Large intestine (tissue), 3 donors: ENCODE data around the gene PTPN14. TPM values are rescaled to one million over a fixed set of nuclear protein-coding genes. Genes with fewer than 3 reads are reported as not detected.
"Not testable (repeated sequence)": the region's sequence is repeated elsewhere in the genome, so short reads cannot be mapped to it uniquely, and the experiment has no call there.

Experiments
- DNase-seq, 2 donors: peaks; one replicate each; pipeline versions ENCODE4 v3.0.0 to v3.0.0-alpha.2; 2013
- H3K27ac ChIP-seq: one replicate; pipeline ENCODE4 v1.5.1; 2013; ENCODE audit warnings: low read length
- H3K27me3 ChIP-seq: 2 replicates; pipeline ENCODE4 v1.6.1; 2013; ENCODE audit warnings: low read length; ENCODE audit not compliant: control insufficient read depth, insufficient read depth
- H3K36me3 ChIP-seq: 2 replicates; pipeline ENCODE4 v1.6.1; 2013; ENCODE audit warnings: low read length; ENCODE audit not compliant: control insufficient read depth, insufficient read depth
- H3K4me1 ChIP-seq: one replicate; pipeline ENCODE4 v1.6.1; 2013; ENCODE audit warnings: low read length; ENCODE audit not compliant: control insufficient read depth, insufficient read depth
- H3K4me3 ChIP-seq: one replicate; pipeline ENCODE4 v1.5.1; 2013; ENCODE audit warnings: low read length
- H3K9me3 ChIP-seq: one replicate; pipeline ENCODE4 v1.6.1; 2013; ENCODE audit warnings: mild to moderate bottlenecking, low read depth, low read length, moderate library complexity; ENCODE audit not compliant: control insufficient read depth
- WGBS: methylation state at CpG from one replicate; pipeline ENCODE4 v1.1.5; 2013; ENCODE audit warnings: low lambda C conversion rate; ENCODE audit not compliant: insufficient coverage; 5-methylcytosine and 5-hydroxymethylcytosine counted together
- polyA plus RNA-seq: library from polyadenylated mRNA; unstranded; fragments of 120-200 nt; gene quantifications from one replicate; pipeline ENCODE4 v1.2.1, GENCODE V29; 2013

Gene PTPN14
- polyA plus RNA-seq, 1 donor: 10.2 TPM

DNA sequence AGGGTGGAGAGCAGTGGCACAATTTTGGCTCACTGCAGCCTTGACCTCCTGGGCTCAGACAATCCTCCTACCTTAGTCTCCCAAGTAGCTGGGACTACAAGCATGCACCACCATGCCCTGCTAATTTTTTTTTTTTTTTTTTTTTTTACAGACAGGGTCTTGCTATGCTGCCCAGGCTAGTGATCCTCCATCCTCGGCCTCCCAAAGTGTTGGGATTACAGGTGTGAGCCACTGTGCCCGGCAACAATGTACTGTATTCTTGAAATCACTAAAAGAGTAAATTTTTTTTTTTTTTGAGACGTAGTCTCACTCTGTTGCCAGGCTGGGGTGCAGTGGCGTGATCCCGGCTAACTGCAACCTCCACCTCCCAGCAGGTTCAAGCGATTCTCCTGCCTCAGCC is 152.9 kb downstream of the PTPN14 start:
- Histone ChIP-seq H3K27me3 (no peaks in the 10 kb centered on the region), H3K4me1 (no peaks in the 10 kb centered on the region), H3K36me3 (peaks cover 34% of the 10 kb centered on the region), H3K9me3 (no peaks in the 10 kb centered on the region), H3K27ac (no peak overlapping the region), H3K4me3 (no peak overlapping the region)
- WGBS: no CpG with 5 or more reads among the region's 6 CpGs
- DNase-seq: no peak

- Histone ChIP-seq H3K36me3 (peaks cover 40% of the 10 kb centered on the region), H3K4me3 (no peak overlapping the region), H3K9me3 (no peaks in the 10 kb centered on the region), H3K27me3 (no peaks in the 10 kb centered on the region), H3K27ac (no peak overlapping the region), H3K4me1 (no peaks in the 10 kb centered on the region)
- no CpG with 5 or more reads among the region's 2 CpGs for WGBS
- DNase-seq: peak in 1 of 2 donors; percentile 41
Observed at GRCh38 chr1:214397497-214397896, 153.9 kb downstream of the PTPN14 start.

DNA sequence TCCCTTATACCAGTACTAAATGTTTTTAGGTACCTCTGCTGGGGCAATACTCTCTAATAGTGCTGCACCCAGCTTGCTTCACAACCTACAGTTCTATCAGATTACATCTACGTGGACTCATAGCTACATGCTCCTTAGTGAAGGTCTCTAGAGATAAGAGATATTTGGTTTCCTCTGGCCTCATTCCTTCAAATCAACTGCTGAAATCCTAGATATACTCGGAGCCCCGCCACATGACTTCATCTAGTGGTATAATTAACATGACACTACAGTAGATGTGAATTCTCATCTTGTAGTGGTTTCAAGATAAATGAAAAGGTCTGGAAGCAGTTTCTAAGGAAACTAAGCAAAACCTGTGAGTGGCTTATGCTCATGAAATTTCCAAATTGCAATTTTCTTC is 155.1 kb downstream of the PTPN14 start:
- no peak overlapping the region for H3K4me3 ChIP-seq
- H3K27me3 ChIP-seq: no peaks in the 10 kb centered on the region
- H3K36me3 ChIP-seq: peaks cover 37% of the 10 kb centered on the region
- H3K9me3 ChIP-seq: no peaks in the 10 kb centered on the region
- H3K27ac ChIP-seq: no peak overlapping the region
- DNase-seq: no peak
- no CpG with 5 or more reads among the region's 3 CpGs for WGBS
- H3K4me1 ChIP-seq: no peaks in the 10 kb centered on the region

DNA sequence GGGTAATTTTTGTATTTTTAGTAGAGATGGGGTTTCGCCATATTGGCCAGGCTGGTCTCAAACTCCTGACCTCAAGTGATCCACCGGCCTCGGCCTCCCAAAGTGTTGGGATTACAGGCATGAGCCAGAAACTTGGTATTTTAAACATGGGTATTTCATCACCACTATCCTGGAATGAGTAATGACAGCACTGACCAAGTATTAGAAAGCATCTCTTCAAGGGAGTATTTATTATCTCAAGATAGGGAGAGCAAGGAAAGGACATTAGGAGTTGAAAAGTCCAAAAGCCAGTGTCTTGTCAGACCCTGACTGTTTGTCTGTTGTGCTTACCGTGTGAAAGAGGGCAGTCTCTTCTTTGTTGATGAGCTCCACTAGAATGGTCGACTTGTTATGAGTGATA is 156.8 kb downstream of the PTPN14 start:
- not testable (repeated sequence) for H3K27ac ChIP-seq

DNA sequence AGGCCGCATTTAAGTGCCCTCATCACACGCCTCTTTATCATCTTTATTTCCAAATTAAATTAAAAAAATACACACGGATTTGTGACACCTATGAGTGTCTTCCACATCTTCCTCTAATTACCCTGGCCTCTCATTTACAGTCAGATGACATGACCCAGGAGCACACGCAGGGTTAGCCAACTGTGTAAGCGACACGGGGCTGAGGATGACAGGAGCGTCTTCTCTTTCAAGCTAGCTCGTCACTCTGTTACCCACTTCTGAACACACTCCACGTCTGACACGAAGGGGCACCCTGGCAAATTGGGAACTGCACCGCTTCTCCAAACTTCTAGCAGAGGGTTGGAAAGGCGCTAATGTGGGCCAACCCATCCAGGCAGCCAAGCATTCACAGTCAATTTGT is 158.3 kb downstream of the PTPN14 start:
- WGBS: 92% methylated on average over 2 of the region's 12 CpGs
- no peak for DNase-seq
- Histone ChIP-seq H3K27me3 (no peaks in the 10 kb centered on the region), H3K4me1 (no peaks in the 10 kb centered on the region), H3K27ac (no peak overlapping the region), H3K9me3 (no peaks in the 10 kb centered on the region), H3K4me3 (no peak overlapping the region), H3K36me3 (peaks cover 28% of the 10 kb centered on the region)

More for the DNA sequence above, 156.8 kb downstream of the PTPN14 start:
- not testable (repeated sequence) for H3K9me3 ChIP-seq, H3K4me1 ChIP-seq, H3K27me3 ChIP-seq, DNase-seq, H3K4me3 ChIP-seq
- no CpG with 5 or more reads among the region's 5 CpGs for WGBS
- H3K36me3 ChIP-seq: peaks cover 31% of the 10 kb centered on the region

DNA sequence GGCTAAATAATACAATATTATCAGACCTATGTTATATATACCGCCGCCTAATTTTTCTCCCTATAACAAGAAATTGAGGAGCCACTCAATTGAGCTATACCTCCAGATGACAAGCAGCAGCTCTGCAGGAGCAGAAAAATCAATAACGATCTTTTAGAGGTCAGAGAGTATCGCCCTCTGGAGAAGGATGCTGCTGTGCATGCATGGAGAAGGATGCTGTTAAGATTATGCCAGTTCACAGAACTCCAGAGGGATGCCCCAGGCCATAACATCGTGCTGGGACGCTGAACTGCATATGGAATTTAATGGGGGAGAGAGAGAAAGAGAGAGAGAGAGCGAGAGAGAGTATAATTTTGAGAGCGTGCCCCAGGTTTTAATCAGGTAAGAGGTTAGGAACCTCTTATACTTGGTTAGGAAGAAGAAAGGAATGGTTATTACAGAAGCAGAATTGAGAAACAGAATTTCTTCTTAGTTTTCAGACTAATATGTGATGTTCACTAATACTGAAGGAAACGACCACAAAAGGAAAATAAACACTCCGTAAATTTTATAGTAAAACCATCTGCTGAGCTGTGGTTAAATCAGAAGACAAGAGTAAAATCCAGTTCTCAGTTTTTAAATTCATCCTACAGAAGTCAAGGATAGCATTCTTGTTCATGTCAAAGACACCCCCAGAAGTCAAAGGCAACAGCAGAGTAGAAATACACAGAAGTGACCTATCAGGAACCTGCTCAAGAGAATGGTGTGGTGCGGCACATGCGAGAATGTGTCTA is 159.3 kb downstream of the PTPN14 start:
- WGBS: 93% methylated on average over 4 of the region's 12 CpGs
- DNase-seq: no peak
- no peak overlapping the region for H3K27ac ChIP-seq
- H3K9me3 ChIP-seq: no peaks in the 10 kb centered on the region
- no peaks in the 10 kb centered on the region for H3K27me3 ChIP-seq
- no peak overlapping the region for H3K4me3 ChIP-seq
- no peaks in the 10 kb centered on the region for H3K4me1 ChIP-seq
- peaks cover 28% of the 10 kb centered on the region for H3K36me3 ChIP-seq

DNA sequence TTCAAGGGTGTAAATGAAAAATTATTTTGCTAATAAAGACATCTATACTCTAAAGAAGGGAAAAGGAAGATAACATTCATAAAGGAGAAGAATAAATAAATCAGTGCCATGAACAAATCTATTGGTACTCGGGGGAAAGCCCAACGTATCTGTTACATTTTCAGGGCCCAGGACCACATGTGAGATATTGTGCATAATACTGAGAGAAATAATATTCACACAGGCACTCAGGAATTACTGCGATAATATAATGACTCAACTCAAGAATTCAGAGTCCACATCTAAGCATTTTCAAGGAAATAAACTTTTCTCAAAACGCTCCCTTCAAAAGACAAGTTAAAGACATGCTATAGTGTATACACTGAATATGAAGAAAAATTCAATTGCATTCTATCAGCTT is 161.7 kb downstream of the PTPN14 start:
- H3K27me3 ChIP-seq: no peaks in the 10 kb centered on the region
- no peaks in the 10 kb centered on the region for H3K9me3 ChIP-seq
- H3K4me1 ChIP-seq: no peaks in the 10 kb centered on the region
- no peak overlapping the region for H3K27ac ChIP-seq
- WGBS: 100% methylated on average over 3 of the region's 4 CpGs
- no peak for DNase-seq
- peaks cover 25% of the 10 kb centered on the region for H3K36me3 ChIP-seq
- no peak overlapping the region for H3K4me3 ChIP-seq

GRCh38 chr1:214386747-214387146 is 164.7 kb downstream of the PTPN14 start:
- no peak overlapping the region for H3K4me3 ChIP-seq
- DNase-seq: no peak
- peaks cover 31% of the 10 kb centered on the region for H3K36me3 ChIP-seq
- H3K9me3 ChIP-seq: no peaks in the 10 kb centered on the region
- H3K4me1 ChIP-seq: no peaks in the 10 kb centered on the region
- H3K27ac ChIP-seq: no peak overlapping the region
- H3K27me3 ChIP-seq: no peaks in the 10 kb centered on the region
- WGBS: no CpG with 5 or more reads among the region's 14 CpGs

GRCh38 chr1:214386333-214386732 is 165.1 kb downstream of the PTPN14 start:
- Histone ChIP-seq H3K36me3 (peaks cover 31% of the 10 kb centered on the region), H3K4me3 (no peak overlapping the region), H3K27ac (no peak overlapping the region), H3K27me3 (no peaks in the 10 kb centered on the region), H3K4me1 (no peaks in the 10 kb centered on the region), H3K9me3 (no peaks in the 10 kb centered on the region)
- no peak for DNase-seq
- WGBS: 67% methylated on average over 1 of the region's 7 CpGs

- H3K9me3 ChIP-seq: no peaks in the 10 kb centered on the region
- no peak overlapping the region for H3K4me3 ChIP-seq
- no peak overlapping the region for H3K27ac ChIP-seq
- WGBS: 100% methylated on average over 1 of the region's 1 CpG
- no peaks in the 10 kb centered on the region for H3K27me3 ChIP-seq
- H3K4me1 ChIP-seq: no peaks in the 10 kb centered on the region
- H3K36me3 ChIP-seq: peaks cover 30% of the 10 kb centered on the region
- DNase-seq: no peak
Observed at GRCh38 chr1:214385428-214385827, 166.0 kb downstream of the PTPN14 start.
